ENCODE data around the gene SPG7.

GRCh38 chr16:89549007-89549700, 41.0 kb downstream of the SPG7 start:
- TF ChIP-seq POLR2A (IDR thresholded peaks at IDR 0.05; ENCODE audit: low read length) (no peak), GATA1 (IDR thresholded peaks at IDR 0.05; ENCODE audit: low read depth, low read length) (no peak)
